ENCODE data around the gene MYF5. TPM values are rescaled to one million over a fixed set of nuclear protein-coding genes. Genes with fewer than 3 reads are reported as not detected.

MYF5 gene
- total and polyA plus RNA-seq, 2 donors (not counting 3 experiments of a cell fraction or from before 2014, with no cell fraction given): not detected

DNA sequence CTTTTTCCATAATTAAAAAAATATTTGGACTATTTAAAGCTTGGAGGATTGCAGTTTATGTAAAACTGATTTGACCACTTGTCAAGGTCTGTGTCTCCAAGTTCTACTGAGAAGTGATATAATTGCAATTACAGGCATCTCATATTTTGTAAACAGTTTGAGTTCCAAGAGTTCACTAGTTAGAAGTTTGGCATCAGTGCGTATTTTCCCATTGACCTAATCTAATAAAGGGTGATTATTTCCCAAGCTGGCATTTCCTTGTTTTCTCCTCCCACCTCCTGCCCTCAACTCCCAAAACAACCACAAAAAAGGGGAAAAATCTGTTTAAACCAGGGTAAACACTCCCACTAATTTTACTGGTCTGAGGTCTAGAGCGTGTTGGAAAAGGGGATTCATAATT is 12.3 kb upstream of the MYF5 start:
- no peak overlapping the region for H3K4me2 ChIP-seq (ENCODE audit: insufficient read depth, low read length)
- dilution Hi-C loops (cut with MboI; ENCODE audit: extremely low pct_ligation_motif_present, low sequenced_read_pairs) (no loop called here), intact Hi-C loops (cut with micrococcal nuclease) (no loop called here)
- H3K9ac ChIP-seq (replicated peaks; ENCODE audit: extremely low read depth, insufficient read depth, low read length): no peak overlapping the region
- POLR2A ChIA-PET: no interaction called here
- FAIRE-seq (no peak), DNase-seq (ENCODE audit: low read depth, low spot score) (peak; percentile 48)
- no peaks in the 10 kb centered on the region for H3K9me3 ChIP-seq (replicated peaks; ENCODE audit: control insufficient read depth, insufficient read depth, low read length)
- H3K9me1 ChIP-seq (replicated peaks; ENCODE audit: control insufficient read depth, extremely low read depth, insufficient read depth, low read length): no peaks in the 10 kb centered on the region
- H3K4me3 ChIP-seq (replicated peaks in 1 of 3; ENCODE audit: insufficient read depth in 1 of 3, low read depth in 1 of 3, low read length in 3 of 3): no peak overlapping the region
- no peaks in the 10 kb centered on the region for H4K20me1 ChIP-seq (replicated peaks; ENCODE audit: control insufficient read depth, extremely low read depth, insufficient read depth, low read length)
- CTCF ChIA-PET: interaction anchor here (1.9 kb wide), 1 partner anchor 8 kb away, joined by 4 read pairs; no protein-coding TSS in a partner anchor
- no TSS peak for BruUV-seq (replicated peaks)
- H2AFZ ChIP-seq (ENCODE audit: low read depth, low read length): no peak overlapping the region
- TF ChIP-seq, protein P1, sequence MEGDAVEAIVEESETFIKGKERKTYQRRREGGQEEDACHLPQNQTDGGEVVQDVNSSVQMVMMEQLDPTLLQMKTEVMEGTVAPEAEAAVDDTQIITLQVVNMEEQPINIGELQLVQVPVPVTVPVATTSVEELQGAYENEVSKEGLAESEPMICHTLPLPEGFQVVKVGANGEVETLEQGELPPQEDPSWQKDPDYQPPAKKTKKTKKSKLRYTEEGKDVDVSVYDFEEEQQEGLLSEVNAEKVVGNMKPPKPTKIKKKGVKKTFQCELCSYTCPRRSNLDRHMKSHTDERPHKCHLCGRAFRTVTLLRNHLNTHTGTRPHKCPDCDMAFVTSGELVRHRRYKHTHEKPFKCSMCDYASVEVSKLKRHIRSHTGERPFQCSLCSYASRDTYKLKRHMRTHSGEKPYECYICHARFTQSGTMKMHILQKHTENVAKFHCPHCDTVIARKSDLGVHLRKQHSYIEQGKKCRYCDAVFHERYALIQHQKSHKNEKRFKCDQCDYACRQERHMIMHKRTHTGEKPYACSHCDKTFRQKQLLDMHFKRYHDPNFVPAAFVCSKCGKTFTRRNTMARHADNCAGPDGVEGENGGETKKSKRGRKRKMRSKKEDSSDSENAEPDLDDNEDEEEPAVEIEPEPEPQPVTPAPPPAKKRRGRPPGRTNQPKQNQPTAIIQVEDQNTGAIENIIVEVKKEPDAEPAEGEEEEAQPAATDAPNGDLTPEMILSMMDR (IDR thresholded peaks at IDR 0.05; ENCODE audit: extremely low read depth in 1 of 2, insufficient read depth in 1 of 2, low read depth in 1 of 2, low read length in 2 of 2): no peak
- TF ChIP-seq EZH2 (IDR thresholded peaks at IDR 0.05; ENCODE audit: borderline replicate concordance, low read depth, low read length, severe bottlenecking) (no peak), GATA2 (IDR thresholded peaks at IDR 0.05; ENCODE audit: insufficient read depth, insufficient read length, low read depth, low read length) (no peak), POLR2A (IDR thresholded peaks at IDR 0.05; ENCODE audit: low read depth, low read length) (no peak), JUN (IDR thresholded peaks at IDR 0.05; ENCODE audit: borderline replicate concordance, insufficient read depth, insufficient read length, low read depth) (no peak), POLR2AphosphoS5 (IDR thresholded peaks at IDR 0.05; ENCODE audit: insufficient read depth, low read depth, low read length) (no peak), MYC (IDR thresholded peaks at IDR 0.05; ENCODE audit: low read depth, low read length) (no peak), FOS (IDR thresholded peaks at IDR 0.05; ENCODE audit: borderline replicate concordance, insufficient read depth, low read length) (no peak)
- TF ChIP-seq, protein P2, sequence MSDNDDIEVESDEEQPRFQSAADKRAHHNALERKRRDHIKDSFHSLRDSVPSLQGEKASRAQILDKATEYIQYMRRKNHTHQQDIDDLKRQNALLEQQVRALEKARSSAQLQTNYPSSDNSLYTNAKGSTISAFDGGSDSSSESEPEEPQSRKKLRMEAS (IDR thresholded peaks at IDR 0.05; ENCODE audit: insufficient read depth, insufficient read length): no peak
- no peak overlapping the region for H3K27ac ChIP-seq (ENCODE audit: insufficient read depth, low read depth, low read length)
- H3K27me3 ChIP-seq (ENCODE audit: control insufficient read depth in 2 of 2, insufficient read depth in 2 of 2, low read length in 2 of 2): no peaks in the 10 kb centered on the region
- no peaks in the 10 kb centered on the region for H3K36me3 ChIP-seq (ENCODE audit: control insufficient read depth in 2 of 2, extremely low read depth in 1 of 2, insufficient read depth in 2 of 2, low read length in 2 of 2)
- no peaks in the 10 kb centered on the region for H3K79me2 ChIP-seq (ENCODE audit: control insufficient read depth, insufficient read depth, low read length)
- H3K4me1 ChIP-seq (ENCODE audit: control insufficient read depth, extremely low read depth, insufficient read depth, low read length): no peaks in the 10 kb centered on the region
